ENCODE results near the gene GALK1.
"Not testable (repeated sequence)": the region's sequence is repeated elsewhere in the genome, so short reads cannot be mapped to it uniquely, and the experiment has no call there.

GALK1 gene

GRCh38 chr17:75763613-75764416 lies 1.2 kb downstream of the GALK1 start:
- DNase-seq (ENCODE audit: low spot score) = peak; percentile 14

- DNase-seq (ENCODE audit: low spot score) = no peak
These were observed 1.8 kb downstream of the GALK1 start for GRCh38 chr17:75763269-75763607.

GRCh38 chr17:75762513-75763268 lies 2.3 kb downstream of the GALK1 start:
- DNase-seq (ENCODE audit: low spot score) = no peak

GRCh38 chr17:75759978-75760640 lies 4.9 kb downstream of the GALK1 start:
- DNase-seq (ENCODE audit: low spot score) = not testable (repeated sequence)

GRCh38 chr17:75759457-75759856 lies 5.5 kb downstream of the GALK1 start:
- DNase-seq (ENCODE audit: low spot score) = no peak

GRCh38 chr17:75758131-75758905 lies 6.7 kb downstream of the GALK1 start:
- no peak for DNase-seq (ENCODE audit: low spot score)

GRCh38 chr17:75757086-75757681 lies 7.8 kb downstream of the GALK1 start:
- DNase-seq (ENCODE audit: low spot score) = no peak

GRCh38 chr17:75756451-75757085 lies 8.4 kb downstream of the GALK1 start:
- DNase-seq (ENCODE audit: low spot score) = no peak

- no peak for DNase-seq (ENCODE audit: low spot score)
These were observed 9.0 kb downstream of the GALK1 start for GRCh38 chr17:75755990-75756389.

GRCh38 chr17:75755205-75755901 lies 9.6 kb downstream of the GALK1 start:
- DNase-seq (ENCODE audit: low spot score) = no peak

- no peak for DNase-seq (ENCODE audit: low spot score)
These were observed 10.4 kb downstream of the GALK1 start for GRCh38 chr17:75754378-75755204.

GRCh38 chr17:75753514-75754377 lies 11.2 kb downstream of the GALK1 start:
- DNase-seq (ENCODE audit: low spot score) = peak; percentile 94

GRCh38 chr17:75752802-75753513 lies 12.0 kb downstream of the GALK1 start:
- DNase-seq (ENCODE audit: low spot score) = no peak

- DNase-seq (ENCODE audit: low spot score) = no peak
These were observed 12.6 kb downstream of the GALK1 start for GRCh38 chr17:75752405-75752709.

GRCh38 chr17:75751676-75752404 lies 13.2 kb downstream of the GALK1 start:
- DNase-seq (ENCODE audit: low spot score) = no peak

GRCh38 chr17:75750661-75751423 lies 14.2 kb downstream of the GALK1 start:
- no peak for DNase-seq (ENCODE audit: low spot score)

Data from AG20443 (cell line).